GM18873 (cell line): ENCODE data around the gene PPP2R5A.
"Not testable (repeated sequence)": the region's sequence is repeated elsewhere in the genome, so short reads cannot be mapped to it uniquely, and the experiment has no call there.

Source experiments
- ATAC-seq: cut with Tn5 transposase; IDR thresholded peaks from one replicate; pipeline ENCODE4 v1.9.1; 2021; ENCODE audit warnings: mild to moderate bottlenecking, moderate library complexity, moderate number of reproducible peaks; ENCODE audit not compliant: unreplicated experiment, low FRiP score

Gene PPP2R5A

DNA sequence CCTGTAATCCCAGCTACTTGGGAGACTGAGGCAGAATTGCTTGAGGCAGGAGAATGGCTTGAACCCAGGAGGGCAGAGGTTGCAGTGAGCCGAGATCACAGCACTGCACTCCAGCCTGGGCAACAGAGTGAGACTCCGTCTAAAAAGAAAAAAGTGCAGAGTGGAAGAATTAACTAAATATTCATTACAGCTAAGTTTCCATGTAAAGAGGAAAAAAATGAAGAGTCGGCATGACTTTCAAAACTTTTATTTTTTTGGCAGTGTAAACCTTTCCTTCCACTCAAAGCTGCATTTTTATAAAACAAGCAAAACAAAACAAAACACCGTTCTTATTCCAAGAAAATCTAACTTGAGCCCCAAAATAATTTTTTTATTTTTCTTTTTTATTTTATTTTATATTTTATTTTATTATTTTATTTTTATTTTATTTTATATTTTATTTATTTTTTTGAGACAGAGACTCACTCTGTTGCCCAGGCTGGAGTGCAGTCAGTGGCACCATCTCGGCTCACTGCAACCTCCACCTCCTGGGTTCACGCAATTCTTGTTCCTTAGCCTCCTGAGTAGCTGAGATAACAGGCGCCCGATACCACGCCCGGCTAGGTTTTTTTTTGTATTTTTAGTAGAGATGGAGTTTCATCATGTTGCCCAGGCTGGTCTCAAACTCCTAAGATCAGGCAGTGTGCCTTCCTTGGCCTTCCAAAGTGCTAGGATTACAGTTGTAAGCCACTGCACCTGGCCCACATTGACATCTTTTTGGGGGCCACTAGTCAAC is 66.6 kb downstream of the PPP2R5A start:
- no peak for ATAC-seq

DNA sequence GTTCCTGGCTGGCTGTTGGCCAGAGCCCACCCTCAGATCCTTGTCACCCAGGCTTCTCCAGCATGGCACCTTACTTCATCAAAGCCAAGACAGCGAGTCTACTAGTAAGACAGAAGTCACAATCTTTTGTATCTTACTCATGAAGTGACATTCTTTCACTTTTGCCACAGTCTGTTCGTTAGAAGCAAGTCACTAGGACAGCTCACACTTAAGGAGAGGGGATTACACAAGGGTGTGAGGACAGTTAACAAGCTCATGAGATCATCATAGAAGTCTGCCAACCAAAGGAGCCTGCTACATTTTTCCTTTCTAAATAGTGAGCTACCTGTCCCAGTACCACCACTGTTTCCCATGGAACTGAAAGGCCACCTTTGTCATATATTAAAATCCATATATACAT is 68.0 kb downstream of the PPP2R5A start:
- ATAC-seq = no peak

DNA sequence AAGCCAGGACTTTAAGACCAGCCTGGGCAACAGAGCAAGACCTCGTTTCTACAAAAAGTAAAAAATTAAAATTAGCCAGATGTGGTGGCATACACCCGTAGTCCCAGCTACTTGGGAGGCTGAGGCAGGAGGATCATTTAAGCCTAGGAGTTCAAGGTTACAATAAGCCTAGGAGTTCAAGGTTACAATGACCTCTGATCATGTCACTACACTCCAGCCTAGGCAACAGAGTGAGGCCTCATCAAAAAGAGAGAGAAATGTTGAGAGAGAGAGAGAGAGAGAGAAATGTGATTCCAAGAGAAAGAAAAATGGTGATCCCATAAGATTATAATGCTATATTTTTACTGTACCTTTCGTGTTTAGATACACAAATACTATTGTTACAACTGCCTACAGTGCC is 69.3 kb downstream of the PPP2R5A start:
- ATAC-seq = no peak

DNA sequence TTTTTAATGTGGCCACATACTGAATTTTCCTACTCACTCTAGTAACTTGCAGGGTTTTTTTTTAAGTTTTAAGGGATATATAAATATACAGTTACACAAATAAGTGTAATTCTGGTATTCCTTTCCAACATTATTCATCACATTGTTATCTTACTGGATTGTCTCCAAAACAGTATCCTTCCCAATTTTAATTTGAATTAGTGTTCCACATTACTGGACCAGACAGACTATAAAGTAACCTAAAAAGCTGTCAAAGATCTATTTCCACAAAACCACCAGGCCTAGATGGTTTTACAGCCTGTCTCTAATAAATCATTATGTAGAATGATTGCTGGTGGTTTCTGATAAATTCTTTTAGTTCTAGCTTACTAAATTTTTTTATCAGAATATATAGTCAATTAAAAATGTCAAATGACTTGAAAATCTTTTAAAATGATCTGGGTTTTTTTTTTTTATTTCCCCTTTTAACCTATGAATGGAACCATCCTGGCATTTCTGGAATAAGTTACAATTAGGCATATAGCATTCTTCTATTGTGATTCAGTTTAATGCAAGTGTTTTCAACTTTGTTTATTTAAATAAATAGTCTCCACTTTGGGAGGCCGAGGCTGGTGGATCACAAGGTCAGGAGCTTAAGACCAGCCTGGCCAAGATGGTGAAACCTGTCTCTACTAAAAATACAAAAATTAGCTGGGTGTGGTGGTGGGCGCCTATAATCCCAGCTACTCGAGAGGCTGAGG is 70.2 kb downstream of the PPP2R5A start:
- ATAC-seq = no peak

DNA sequence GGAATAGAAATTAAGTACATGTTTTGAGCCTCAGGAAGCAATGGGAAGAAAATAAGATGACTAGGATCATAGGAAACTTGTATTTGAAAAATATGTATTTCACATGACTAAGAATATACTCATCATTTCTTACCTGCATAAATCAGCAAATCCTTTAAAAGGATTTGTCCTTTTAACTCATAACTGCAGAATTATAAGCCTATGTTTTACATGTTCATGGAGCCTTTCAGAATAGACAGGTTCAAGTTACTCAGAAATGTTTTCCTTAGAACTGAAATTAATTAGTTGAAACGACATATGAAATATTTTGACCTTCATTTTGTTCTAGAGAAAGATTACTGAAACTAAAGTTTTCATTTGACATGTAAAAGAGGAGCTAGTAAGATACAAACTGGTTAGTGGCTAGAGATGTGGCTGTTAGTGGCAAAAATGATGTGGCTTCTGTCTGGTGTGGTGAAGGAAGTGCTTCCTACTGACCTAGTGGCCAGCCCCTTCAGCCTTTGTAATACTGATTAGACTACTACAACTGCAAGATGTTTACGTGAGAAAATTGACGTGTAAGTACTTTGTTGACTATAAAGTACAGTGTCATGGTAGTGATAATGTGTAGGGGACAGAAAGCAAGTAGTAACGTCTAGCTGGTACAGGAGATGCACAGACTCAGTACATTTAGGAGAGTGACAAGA is 74.7 kb downstream of the PPP2R5A start:
- ATAC-seq = no peak

DNA sequence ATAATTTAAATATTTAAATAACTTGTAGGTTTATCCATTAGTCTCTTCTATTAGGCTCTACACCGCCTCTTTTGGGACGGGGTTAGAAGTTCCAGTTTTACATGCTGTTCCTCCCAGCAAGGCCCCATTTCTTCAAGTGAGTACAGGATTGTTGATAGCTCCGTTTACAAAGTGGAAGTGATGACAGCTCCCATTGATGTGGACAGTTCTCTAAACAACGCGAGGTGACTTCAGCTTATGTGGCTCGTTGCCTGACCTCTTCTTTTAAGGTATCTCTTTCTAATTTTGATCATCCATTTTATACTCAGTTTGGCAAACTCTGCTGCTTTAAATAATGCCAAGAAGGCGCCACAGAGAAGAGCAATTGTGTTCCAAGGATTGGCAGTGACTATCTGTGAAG is 79.8 kb downstream of the PPP2R5A start:
- ATAC-seq = no peak

DNA sequence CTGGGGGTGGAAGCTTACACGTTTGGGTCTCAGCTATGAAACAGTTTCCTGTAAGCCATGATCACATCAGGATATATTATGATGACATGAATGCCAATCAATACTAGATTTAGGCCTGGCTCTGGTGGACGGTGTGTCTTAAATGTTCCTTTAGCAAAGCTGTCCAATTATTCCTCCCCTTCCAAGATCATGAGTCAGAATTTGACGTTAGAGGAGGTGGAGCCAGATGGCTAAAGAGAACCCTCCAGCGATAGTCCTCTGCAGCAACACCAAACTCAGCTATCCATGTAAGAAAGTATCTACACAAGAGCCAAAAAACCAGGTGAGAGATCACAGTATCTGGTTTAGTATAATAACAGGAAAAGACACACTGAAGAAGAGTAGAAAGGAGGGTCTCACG is 81.7 kb downstream of the PPP2R5A start:
- no peak for ATAC-seq

DNA sequence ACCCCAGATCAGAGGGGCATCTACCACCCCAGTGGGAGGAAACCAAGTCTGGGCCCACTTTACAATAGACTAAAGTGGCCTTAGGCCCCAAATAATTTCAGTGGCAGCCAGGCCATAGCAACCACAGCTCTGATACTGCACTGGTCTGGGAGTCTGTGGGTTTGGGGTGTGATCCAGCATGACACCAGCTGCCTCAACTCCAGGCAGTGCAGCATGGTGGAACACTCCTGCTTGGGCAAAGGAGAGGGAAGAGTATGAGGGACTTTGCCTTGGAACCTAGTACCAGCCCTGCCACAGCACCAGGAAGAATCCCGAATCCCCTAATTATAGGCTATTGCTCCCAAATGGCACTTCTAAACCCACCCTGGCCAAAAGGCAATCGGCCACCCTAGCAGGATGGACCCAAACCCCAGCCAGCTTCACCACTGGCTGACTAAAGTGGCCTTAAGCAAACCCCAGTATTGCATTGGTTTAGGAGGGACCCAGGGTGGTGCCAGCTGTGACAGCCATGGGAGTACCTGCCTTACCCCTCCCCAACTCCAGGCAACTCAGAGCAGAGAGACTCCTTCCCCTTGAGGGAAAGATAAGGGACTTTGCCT is 82.4 kb downstream of the PPP2R5A start:
- no peak for ATAC-seq

DNA sequence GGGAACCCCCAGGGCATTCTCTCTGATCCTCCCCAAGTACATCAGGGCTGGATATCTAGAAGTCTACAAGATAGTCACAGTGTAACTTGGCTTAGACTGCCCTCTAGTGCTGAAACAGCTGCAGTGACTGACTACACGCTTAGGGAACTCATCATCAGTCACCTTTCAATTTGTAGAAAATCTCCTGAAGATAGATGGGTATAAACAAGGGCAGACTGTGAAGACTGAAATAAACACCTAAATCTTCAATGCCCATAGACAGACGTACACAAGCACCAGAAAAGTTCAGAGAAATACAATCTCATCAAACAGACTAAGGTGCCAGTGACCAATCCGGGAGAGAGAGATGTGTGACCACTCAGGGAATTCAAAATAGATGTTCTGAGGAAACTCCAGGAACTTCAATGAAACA is 82.9 kb downstream of the PPP2R5A start:
- ATAC-seq = peak; percentile 59

DNA sequence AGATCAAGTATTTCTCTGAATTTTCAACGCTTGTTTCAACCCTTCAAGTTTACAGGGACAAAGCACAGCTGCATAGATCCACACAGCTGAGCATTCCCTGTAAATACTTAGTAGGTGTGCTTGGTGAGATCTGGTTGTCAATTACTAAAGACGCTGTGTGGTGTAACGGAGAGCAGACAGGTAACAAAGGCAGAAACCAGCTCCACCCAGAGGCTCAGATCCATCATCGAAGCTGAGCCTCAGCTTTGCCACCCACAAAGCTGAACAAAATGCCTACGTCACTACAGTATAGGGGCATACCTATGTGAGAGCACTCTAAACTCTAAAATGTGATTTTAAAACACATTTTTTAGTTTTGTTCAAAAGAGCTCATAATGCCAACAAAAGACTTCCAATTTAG is 90.8 kb downstream of the PPP2R5A start:
- ATAC-seq = no peak

DNA sequence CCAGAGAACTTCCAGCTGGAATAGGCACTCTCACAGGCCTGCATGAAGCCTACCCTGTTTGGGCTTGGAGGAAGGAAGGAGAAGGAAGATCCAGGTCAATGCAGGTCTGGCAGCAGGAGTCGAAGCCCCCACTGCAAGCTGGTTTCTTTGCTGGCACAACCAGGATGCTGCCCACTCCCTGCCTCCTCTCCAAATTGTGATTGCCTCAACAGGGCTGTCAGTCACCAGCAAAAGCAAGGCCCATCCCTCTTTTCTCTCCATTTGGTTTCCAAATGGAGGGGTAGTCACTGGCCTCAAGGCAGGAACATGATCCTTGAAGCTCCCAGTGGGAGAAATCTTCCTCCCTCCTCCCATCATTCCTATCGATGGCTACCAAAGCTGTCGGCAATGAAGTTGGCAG is 92.4 kb downstream of the PPP2R5A start:
- no peak for ATAC-seq

DNA sequence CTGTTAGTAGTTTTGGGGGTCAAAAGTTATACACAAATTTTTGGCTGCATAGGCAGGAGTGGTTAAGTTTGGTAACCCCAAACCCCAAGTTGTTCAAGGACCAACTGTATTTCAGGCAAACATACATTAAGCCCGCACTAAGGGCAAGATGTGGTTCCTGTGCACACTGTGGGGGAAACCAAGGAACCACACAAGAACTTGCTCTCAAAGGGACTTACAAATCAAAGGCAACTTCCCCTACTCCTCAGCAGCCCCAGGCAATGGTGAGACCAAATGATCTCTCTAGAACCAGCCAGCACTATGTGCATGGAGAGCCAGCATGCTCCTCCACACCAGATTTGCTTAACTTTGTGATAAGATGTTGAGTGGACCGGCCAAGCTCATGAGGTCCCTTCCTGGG is 94.2 kb downstream of the PPP2R5A start:
- ATAC-seq = no peak

DNA sequence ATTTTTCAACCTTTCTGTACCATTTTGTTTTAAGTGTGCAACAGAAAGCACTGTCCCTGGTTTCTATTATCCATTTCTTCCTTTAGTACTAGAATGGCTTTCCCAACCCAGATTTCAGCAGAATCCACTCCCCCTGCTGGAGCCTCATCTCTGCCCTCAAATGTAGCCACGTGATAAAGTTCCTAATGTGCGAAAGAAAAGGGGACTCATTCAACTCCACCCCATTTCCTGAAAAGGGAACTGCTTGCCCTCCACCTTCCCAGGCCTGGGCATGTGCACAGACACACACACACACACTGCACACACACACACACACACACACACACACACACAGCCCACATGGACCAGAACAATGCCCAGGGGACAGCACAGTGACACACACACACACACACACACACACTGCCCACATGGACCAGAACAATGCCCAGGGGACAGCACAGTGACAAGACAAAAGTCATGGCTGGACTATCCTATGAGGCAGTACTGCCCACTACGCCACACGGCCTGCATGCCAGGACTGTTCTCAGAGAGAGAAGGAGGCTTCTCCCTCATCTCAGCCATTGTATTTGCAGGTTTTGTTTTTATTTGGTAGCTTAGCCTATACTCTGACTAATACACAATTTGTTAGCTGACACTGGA is 96.3 kb downstream of the PPP2R5A start:
- no peak for ATAC-seq

DNA sequence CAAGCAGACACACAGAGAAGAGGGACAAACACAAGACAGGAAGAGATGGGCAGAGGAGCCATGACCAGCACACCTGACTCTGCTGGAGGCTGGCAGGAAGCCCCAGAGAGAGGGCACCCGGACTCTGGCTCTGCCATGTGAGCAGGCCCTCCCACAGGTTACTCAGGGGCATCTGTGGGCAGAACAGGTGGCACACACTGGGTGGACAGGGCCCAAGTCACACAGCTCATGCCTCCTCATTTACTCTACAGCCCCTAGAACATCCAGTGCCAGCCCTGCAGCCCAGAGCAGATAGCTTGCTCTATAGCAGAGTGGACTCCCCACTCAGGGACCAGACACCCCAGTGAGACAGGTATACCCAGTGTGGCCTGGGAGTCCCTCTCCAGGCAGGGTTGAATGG is 100.8 kb downstream of the PPP2R5A start:
- ATAC-seq = no peak

DNA sequence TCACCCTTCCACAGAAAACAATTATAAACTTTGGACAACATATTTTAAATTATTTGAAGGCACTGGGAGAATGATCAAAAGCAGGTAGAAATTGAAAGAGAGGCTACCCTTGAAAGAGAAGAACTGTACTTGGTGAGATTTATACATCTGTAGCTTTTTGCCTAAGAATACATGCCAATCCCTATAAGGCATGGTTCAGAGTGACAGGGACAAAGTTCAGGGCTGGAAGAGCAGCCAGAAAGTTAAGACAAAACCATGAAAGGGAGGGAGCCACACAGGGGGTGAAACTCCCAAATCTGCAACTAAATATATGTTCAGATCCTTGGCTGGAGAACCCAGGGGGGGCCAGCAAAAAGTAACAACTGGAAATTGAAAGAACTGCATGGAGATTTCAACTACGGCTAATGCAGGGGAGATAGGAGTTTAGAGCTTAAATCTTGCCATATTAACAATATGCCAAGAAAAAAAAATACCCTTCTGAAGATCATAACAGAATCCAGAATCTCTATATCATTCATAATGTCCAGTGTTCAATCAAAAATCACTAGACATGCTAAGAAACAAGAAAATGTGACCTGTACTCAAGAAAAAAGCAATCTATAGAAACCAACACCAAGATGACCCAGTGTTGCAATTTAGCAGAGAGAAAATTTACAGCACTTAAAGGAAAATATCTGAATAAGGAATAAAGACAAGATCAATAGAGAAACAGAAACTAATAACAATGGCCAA is 103.9 kb downstream of the PPP2R5A start:
- no peak for ATAC-seq

DNA sequence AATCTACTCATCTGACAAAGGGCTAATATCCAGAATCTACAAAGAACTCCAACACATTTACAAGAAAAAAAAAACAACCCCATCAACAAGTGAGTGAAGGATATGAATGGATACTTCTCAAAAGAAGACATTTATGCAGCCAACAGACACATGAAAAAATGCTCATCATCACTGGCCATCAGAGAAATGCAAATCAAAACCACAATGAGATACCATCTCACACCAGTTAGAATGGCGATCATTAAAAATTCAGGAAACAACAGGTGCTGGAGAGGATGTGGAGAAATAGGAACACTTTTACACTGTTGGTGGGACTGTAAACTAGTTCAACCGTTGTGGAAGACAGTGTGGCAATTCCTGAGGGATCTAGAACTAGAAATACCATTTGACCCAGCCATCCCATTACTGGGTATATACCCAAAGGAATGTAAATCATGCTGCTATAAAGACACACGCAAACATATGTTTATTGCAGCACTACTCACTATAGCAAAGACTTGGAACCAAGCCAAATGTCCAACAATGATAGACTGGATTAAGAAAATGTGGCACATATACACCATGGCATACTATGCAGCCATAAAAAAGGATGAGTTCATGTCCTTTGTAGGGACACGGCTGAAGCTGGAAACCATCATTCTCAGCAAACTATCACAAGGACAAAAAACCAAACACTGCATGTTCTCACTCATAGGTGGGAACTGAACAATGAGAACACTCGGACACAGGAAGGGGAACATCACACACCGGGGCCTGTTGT is 110.6 kb downstream of the PPP2R5A start:
- not testable (repeated sequence) for ATAC-seq

DNA sequence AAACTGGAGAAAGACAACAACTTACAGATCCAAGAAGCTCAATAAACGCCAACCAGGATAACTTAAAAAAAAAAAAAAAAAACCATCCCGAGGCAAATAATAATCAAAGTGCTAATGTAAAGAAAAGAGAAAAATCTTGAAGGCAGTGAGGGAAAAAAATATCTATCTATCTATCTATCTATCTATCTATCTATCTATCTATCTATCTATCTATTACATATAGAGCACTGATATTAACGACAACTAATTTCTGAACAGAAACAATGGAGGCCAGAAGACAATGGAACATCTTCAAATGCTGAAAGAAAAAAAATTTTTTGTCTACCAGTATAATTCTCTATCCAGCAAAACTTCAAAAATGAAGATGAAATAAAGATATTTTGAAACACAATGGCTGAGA is 111.4 kb downstream of the PPP2R5A start:
- no peak for ATAC-seq

DNA sequence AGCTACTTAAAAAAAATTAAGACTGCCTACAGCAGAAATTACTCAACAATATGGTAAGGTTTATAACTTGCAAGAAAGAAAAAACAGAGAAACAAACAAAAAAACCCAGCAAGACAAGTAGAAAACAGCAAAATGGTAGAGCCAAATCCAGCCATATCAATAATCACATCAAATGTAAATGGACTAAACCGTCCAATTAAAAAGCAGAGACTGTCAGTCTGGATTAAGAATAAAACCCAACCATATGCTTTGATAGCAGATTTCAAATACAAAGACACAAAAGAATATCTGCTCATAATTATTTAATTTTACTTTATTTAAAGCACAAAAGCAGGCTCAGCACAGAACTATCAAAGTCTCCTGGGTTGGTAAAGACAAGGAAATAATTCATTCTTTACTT is 112.0 kb downstream of the PPP2R5A start:
- no peak for ATAC-seq

DNA sequence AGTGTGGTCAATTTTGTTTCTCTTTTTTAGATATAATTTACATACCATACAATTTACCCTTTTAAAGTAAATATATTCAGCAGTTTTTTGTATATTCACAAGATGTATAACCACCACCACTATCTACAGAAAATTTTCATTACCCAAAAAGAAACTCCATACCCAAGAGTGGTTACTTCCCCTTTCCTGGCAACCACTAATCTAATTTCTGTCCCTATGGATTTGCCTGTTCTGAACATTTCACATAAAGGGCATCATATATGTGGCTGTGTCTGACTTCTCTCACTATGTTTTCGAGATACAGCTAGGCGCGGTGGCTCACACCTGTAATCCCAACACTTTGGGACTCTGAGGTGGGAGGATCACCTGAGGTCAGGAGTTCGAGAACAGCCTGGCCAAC is 115.8 kb downstream of the PPP2R5A start:
- ATAC-seq = no peak
